Right lobe of liver (tissue), 6 donors: ENCODE data around the gene FILIP1L. TPM values are rescaled to one million over a fixed set of nuclear protein-coding genes. Genes with fewer than 3 reads are reported as not detected.

Experiments
- ATAC-seq, 4 donors: fragments of 200-7000 bp; cut with Tn5 transposase; one replicate each; pipeline ENCODE4 v1.9.1; 2020; ENCODE audit warnings: mild to moderate bottlenecking in 4 of 4, moderate library complexity in 4 of 4
- DNase-seq, 3 donors: peaks; one replicate each; pipeline ENCODE4 v3.0.0-alpha.2; 2020
- H3K27ac ChIP-seq, 3 donors: fragments of 200-600 bp; one replicate each; pipeline ENCODE4 v1.8.0; 2022
- H3K27me3 ChIP-seq, 2 donors: fragments of 200-600 bp; one replicate each; pipeline ENCODE4 v1.8.0; 2022
- H3K36me3 ChIP-seq, 4 donors: fragments of 200-600 bp; sonication (generic) in 1 of 4; one replicate each; pipeline versions ENCODE4 v1.5.1 to v1.8.0; 2017 to 2022; ENCODE audit warnings: control low read depth in 1 of 4
- H3K4me1 ChIP-seq, 4 donors: fragments of 200-600 bp; sonication (generic) in 1 of 4; one replicate each; pipeline versions ENCODE4 v1.5.1 to v1.8.0; 2017 to 2022; ENCODE audit warnings: control low read depth in 1 of 4
- H3K4me3 ChIP-seq, 3 donors: fragments of 200-600 bp; one replicate each; pipeline ENCODE4 v1.8.0; 2022
- H3K9me3 ChIP-seq, 4 donors: fragments of 200-600 bp; sonication (generic) in 1 of 4; one replicate each; pipeline versions ENCODE4 v1.5.1 to v1.8.0; 2017 to 2022; ENCODE audit warnings: control low read depth in 1 of 4
- CTCF ChIP-seq, 4 donors: fragments of 200-600 bp in 3 of 4; fragments of 450-650 bp in 1 of 4; IDR thresholded peaks; one replicate each; pipeline versions ENCODE4 v1.5.1 to v1.8.0; 2016 to 2022; ENCODE audit warnings: antibody characterized with exemption in 4 of 4, mild to moderate bottlenecking in 2 of 4
- POLR2A ChIP-seq: fragments of 450-650 bp; IDR thresholded peaks from one replicate; pipeline ENCODE4 v1.6.1; 2017; ENCODE audit warnings: antibody characterized with exemption, mild to moderate bottlenecking
- WGBS: methylation state at CpG from one replicate; pipeline ENCODE4 v1.1.6; 2018; ENCODE audit warnings: low coverage, low lambda C conversion rate; ENCODE audit not compliant: insufficient coverage; ENCODE audit errors: missing lambda C conversion rate; 5-methylcytosine and 5-hydroxymethylcytosine counted together
- intact Hi-C, 2 donors: fragments of 100-400 bp; cut with DNase I; formaldehyde crosslinking; loops; one replicate each; pipeline versions ENCODE4 v1.11.2 to v1.14.1; 2022
- total RNA-seq, 6 experiments: library from RNA; depleted of rRNA in 2 of 6; stranded (reverse); fragments of >200 nt in 2 of 6; fragmentation: NEBNext Ultra II Directional in 3 of 6; extraction: Animal tissue kit (Norgen Biotek cat#: 25700) in 3 of 6; gene quantifications; one replicate each; pipeline versions ENCODE4 v1.1.0 to v1.2.4, GENCODE V29; 2016 to 2023
- donor health status: DM: no; HTN: yes; CAD: no.
- donor health status: DM: no; HTN: no; CAD: no.
- donor health status: DM: no; HTN: no; CAD: no.
- donor health status: DM: no; HTN: yes; CAD: no.
- donor health status: DM: no; HTN: yes; CAD: no.

Gene FILIP1L
- total RNA-seq, 6 experiments from 2014 or later = 0.97 to 10.8 (median 3.6) TPM

GRCh38 chr3:100129941-100130340 is 15.6 kb upstream of the FILIP1L start:
- no peak overlapping the region for H3K27ac ChIP-seq
- no peaks in the 10 kb centered on the region for H3K9me3 ChIP-seq
- ATAC-seq (no peak), DNase-seq (no peak)
- H3K4me1 ChIP-seq = no peaks in the 10 kb centered on the region
- no peak for TF ChIP-seq POLR2A
- no peak for TF ChIP-seq CTCF (IDR thresholded peaks at IDR 0.05)
- no peaks in the 10 kb centered on the region for H3K27me3 ChIP-seq
- 75% methylated on average over 1 of the region's 1 CpG for WGBS
- intact Hi-C loops = no loop called here
- no peaks in the 10 kb centered on the region for H3K36me3 ChIP-seq
- no peak overlapping the region for H3K4me3 ChIP-seq

- no peak for DNase-seq
- Histone ChIP-seq H3K27me3 (no peaks in the 10 kb centered on the region), H3K9me3 (no peaks in the 10 kb centered on the region), H3K4me3 (no peak overlapping the region), H3K4me1 (no peaks in the 10 kb centered on the region), H3K27ac (no peak overlapping the region), H3K36me3 (no peaks in the 10 kb centered on the region)
- TF ChIP-seq CTCF (IDR thresholded peaks at IDR 0.05) (no peak), POLR2A (no peak)
- ATAC-seq = no peak
- 82% methylated on average over 5 of the region's 5 CpGs for WGBS
- intact Hi-C loops = no loop called here
These were observed 14.3 kb upstream of the FILIP1L start for GRCh38 chr3:100128565-100128964.

- H3K27me3 ChIP-seq = no peaks in the 10 kb centered on the region
- ATAC-seq (no peak), DNase-seq (no peak)
- WGBS = 63% methylated on average over 1 of the region's 2 CpGs
- no peaks in the 10 kb centered on the region for H3K36me3 ChIP-seq
- intact Hi-C loops = no loop called here
- H3K27ac ChIP-seq = no peak overlapping the region
- H3K9me3 ChIP-seq = no peaks in the 10 kb centered on the region
- no peak overlapping the region for H3K4me3 ChIP-seq
- H3K4me1 ChIP-seq = no peaks in the 10 kb centered on the region
- TF ChIP-seq POLR2A (no peak), CTCF (IDR thresholded peaks at IDR 0.05) (no peak)
These were observed 13.5 kb upstream of the FILIP1L start for GRCh38 chr3:100127792-100128191.

DNA sequence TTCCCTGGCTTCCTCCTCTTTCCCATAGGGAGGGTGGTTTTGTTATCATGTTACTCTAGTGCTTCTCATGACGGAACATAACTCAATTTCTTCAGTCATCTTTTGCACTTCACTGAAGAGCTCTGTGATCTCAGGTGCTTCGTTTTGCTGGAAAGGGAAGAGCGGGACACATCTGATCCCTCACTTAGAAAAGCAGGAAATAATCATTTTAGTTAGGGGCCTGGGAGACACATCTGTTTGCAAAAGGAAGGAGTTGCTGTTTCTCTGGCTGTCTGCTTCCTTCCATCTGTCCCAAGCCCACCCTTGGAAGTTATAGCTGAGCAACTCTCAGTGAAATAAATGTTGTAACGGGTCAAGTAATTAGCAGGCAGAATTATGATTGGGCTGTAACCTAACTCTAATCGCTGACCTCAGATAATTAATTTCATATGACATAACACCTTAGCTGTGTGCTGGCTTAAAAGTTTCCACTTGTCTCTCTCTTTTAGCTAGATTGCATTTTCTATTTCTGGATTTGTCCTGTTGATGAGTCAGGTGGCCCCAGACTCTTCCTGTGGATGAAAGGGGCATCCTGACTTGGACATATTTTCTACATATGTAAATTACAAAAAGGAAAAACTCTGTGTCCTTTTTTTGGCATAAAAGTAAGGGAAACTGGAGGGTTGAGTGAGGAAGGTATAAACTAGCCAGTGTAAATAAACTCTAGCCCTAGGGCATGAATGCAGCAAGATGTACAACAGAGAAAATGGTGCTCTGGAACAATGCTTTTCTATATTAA is 11.0 kb upstream of the FILIP1L start:
- Histone ChIP-seq H3K9me3 (no peaks in the 10 kb centered on the region), H3K27me3 (no peaks in the 10 kb centered on the region), H3K4me1 (no peaks in the 10 kb centered on the region), H3K36me3 (no peaks in the 10 kb centered on the region), H3K27ac (no peak overlapping the region), H3K4me3 (no peak overlapping the region)
- WGBS = 88% methylated on average over 5 of the region's 5 CpGs
- DNase-seq (no peak), ATAC-seq (no peak)
- TF ChIP-seq POLR2A (no peak), CTCF (IDR thresholded peaks at IDR 0.05) (no peak)
- intact Hi-C loops = no loop called here
